Activated CD4-positive, alpha-beta T cell treated with anti-CD3 and anti-CD28 coated beads, Interleukin-2, amount 50 U/mL, for 4 hours (primary cell): ENCODE measurements around the gene RNASE12.
"Not testable (repeated sequence)": the region's sequence is repeated elsewhere in the genome, so short reads cannot be mapped to it uniquely, and the experiment has no call there.

Experiments used
- DNase-seq, 2 experiments: peaks; one replicate each; pipeline ENCODE4 v3.0.0-alpha.2; 2020

Gene RNASE12

DNA sequence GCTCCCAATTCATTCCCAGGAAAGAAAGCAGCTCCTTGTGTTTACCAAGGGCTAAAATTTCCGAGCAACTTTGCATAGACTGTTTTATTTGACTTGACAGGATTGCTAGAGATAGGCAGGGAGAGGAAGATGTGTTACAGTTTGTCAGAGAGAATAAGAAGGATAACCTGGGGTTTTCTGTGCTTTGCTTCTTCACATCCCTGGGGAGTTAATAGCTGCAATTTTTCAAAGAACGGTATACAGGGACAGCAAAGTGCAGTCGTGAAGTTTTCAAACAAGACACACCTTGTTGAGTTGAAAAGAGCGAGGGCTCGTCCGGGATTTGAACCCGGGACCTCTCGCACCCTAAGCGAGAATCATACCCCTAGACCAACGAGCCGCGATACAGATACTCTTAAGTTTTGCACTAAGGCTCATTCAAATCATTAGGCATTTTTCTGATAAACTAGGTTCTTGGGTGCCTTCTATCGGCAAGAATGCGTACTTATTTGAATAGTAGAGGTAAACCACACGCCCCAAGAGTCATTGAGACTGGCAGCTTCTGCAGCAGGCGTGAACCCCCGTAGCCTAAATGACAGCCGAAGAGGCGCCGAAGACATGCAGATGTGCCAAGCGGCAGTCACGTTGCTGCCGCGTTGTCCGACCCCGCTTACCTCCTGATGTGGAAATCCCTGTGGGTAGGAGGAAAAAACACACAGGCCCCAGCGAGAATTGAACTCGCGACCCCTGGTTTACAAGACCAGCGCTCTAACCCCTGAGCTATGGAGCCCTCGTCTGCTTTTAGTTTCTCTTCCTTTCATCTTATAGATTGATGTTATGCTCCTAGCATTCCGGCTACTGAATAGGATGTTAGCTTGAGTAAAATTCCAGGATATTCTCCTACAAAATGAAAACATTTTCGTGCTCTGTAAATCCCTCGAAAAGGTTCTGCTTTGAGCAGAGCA lies 22.2 kb upstream of the RNASE12 start:
- DNase-seq, result peak; percentile 77 to 83

DNA sequence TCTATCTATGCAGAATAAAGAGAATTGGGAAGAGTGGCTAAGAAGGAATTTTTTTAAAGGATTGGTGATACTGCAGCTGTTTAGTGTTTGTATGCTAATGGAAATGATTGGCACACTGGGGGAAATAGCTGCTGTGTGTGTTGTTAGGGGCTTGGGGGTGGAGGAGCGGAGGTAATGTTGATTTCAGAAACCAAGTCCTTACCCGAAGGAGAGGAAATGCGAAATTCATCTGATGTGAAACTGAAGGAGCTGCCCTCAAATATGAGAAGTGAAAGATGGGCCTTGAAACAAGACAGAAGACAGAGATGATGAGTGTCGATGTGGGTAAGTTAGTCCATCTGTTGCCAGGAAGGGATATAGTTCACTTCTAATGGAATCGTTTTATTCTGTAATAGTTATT lies 21.2 kb upstream of the RNASE12 start:
- DNase-seq, result no peak

DNA sequence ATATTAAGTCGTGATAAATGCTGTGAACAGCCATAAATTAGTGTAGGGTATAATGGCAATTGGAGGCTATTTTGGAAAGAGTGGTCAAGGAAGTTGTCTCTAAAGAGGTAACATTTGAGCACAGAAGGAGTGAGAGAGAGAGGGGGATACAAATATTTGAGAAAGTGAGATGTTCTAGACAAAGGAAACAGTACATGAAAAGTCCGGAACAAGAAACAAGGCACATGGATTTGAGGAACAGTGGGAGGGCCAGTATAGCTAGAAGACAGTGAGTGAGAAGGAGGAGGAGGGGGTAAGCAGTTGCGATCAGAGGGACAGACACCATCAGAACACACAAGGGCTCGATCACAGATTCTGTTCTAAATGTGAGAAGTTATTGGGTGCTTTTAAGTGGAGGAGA lies 20.1 kb upstream of the RNASE12 start:
- no peak for DNase-seq

DNA sequence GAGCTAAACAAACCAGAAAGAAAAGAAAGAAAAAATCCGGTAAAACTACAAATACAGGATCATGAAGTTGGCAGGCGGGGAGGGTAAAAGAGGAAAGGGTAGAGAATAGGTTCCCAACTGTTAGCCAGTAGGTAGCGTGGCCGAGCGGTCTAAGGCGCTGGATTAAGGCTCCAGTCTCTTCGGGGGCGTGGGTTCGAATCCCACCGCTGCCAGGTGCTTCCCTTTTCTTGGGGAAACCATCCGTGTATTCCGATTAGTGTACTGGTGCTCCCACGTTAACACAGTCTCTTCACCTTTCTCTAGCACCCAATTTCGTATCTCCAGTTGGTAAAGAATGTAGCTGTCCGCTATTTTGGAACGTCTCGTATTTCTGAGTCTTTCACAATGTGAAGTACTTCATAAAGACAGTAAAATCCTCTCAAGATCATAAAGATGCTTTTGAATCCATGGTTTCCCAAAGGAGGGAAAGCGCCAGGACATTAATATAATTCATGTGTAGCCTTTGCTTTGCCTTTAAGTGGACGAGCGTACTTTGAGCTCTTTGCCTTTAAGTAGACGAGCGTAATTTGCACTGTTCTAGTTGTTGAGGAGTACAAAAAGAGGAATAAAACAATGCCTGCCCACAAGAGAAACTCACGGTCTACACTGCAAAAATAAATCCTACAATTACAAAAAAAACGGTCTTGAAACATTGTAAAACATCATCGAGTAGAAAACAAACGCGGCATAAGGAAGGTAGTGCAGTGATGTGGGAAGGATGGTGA lies 19.0 kb upstream of the RNASE12 start:
- DNase-seq, result peak; percentile 63 to 70

DNA sequence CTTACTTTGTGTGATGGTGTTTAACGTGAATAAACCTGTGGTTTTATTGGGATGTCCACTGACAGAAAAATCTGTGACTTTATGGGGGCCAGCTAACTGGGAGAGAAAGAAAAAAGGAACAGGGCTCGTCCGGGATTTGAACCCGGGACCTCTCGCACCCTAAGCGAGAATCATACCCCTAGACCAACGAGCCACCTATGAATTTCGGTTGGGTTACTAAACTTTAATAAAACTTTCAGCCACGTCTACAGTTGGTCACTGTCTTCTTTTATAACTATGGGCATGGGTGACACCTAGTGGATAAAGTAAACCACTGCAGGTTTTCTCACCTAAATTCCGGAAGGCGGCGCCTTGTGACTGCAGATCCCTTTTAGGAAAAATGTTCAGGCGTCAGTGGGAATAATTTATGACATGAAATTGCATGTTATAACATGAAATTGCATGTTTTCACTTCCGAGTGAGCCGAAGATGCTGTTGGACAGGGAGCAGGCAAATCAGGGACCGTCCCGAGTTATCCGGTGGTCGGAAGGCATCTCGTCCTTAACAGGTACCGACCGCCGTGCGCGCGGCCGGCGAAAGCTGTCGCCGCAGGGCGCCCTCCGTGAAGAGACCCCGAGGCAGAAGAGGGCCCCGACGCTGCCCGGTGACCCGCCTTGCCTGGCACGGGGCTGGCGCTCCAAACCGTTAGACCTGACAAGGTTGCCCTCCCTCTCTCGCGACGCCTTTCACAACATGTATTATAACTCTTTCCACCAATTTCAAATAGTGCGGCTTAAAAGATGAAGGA lies 18.2 kb upstream of the RNASE12 start:
- no peak for DNase-seq

GRCh38 chr14:20608383-20609110 lies 17.4 kb upstream of the RNASE12 start:
- DNase-seq, result no peak

- no peak for DNase-seq
Observed at GRCh38 chr14:20607617-20608016, 16.4 kb upstream of the RNASE12 start.

DNA sequence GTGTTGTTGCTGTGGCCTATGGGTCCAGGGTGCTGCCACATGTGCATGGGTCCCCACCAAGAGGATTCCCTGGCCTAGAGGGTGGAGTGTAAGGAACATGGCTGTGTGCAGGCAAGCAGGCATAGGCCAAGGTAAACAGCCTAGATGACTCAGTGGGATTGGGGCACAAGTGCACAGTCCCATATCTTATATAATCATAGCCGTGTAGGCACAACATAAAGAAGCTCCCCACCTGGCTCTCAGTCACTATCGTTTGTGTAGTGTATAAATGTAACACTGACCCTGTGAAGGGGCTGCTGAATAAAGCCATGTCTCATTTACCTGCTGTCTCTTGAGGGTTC lies 15.7 kb upstream of the RNASE12 start:
- no peak for DNase-seq

DNA sequence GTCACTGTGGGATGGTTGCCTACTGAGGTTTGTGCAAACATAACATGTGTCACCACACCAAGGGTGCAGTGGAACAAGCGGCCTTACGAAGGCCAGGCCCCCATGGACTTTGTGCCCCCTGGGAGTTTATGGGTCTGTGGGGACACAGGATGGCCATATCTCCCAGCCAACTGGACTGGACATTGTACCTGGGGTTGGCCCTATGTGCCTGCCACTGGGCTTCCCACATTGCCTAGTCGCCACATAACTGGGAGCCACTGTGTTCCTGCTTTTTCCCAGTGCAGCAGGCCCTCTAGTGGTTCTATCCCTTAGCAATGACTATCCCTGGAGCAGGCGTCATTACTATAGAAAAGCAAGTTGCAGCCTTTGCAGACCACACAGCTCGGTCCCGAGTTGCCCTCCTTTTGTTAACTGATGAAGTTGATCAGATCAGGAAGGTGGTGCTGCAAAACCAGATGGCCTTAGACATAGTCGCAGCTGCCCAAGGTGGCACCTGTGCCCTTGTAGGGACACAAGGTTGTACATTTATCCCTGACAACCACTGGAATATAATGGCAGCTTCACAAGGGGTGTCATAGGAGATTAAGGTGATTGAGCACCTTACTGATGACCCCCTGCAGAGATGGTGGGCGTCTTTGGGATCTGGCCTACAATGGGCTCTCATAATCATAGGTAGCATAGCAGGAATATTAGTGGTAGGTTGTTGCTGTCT lies 15.2 kb upstream of the RNASE12 start:
- no peak for DNase-seq

- DNase-seq, result no peak
Observed at GRCh38 chr14:20603813-20604690, 12.9 kb upstream of the RNASE12 start.

GRCh38 chr14:20602583-20602982 lies 11.4 kb upstream of the RNASE12 start:
- no peak for DNase-seq

DNA sequence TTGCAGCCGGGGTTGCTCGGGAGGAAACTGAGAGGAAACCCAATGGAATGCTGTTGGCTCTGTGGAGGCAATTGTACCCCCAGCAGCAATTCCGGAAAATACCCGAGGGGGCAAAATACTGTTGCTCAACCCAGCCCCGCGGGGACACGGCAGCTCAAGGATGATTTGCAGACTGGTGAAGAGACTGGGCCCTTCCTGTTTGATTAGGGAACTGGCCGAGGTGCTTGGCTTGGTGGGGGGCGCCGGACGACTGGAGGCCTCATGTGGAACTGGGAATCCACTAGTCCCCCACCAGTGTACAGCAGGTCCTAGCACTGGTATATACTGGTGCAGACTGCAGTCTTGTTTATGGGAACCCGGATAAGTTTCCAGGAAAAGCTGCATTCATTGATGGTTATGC lies 10.3 kb upstream of the RNASE12 start:
- DNase-seq, result no peak

DNA sequence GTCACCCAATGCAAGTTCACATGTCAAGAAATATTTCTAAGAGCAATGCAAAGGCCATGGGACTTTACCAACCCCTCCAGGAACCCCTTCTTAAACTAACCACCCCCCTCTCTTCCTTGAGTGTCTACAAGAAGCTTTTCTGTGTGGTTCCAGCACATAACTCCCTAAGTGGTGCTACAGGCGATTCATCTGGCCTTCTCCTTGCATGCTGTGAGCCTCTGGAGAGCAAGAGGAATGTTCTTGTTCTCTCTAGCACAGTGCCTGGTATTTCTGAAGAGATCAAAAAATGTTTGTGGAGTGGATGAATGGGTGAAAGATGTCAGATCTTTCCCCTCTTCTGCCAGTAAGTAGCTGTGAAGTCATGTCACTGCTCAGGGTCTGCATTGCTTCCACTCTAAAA lies 5.9 kb upstream of the RNASE12 start:
- DNase-seq, result no peak

GRCh38 chr14:20595726-20596125 lies 4.5 kb upstream of the RNASE12 start:
- not testable (repeated sequence) for DNase-seq

- no peak for DNase-seq
Observed at GRCh38 chr14:20592574-20592973, 1.4 kb upstream of the RNASE12 start.

GRCh38 chr14:20587489-20588154 lies 3.6 kb downstream of the RNASE12 start, which contains the start of gene RNASE11:
Gene RNASE11, minus strand, starts transcription at chr14:20588001.
- DNase-seq, result no peak

DNA sequence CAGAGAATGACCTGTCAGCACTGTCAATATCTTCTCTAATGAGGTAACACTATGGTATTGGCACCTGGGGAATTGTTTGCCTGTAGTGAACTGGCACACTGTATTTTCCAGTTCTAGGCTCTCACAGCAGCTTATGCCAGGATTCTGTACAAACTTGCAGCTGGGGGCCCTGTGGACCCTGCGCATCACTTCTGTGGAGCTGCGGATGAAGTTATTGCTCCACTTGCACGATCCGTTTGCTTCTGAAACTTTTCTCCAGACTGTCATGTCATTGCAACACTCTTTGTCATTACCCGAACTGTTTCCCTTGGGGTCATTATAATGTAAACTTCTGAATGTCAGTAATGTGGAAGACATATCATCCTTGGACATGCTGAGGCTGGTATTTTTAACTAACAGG lies 7.3 kb downstream of the RNASE12 start:
- no peak for DNase-seq

DNA sequence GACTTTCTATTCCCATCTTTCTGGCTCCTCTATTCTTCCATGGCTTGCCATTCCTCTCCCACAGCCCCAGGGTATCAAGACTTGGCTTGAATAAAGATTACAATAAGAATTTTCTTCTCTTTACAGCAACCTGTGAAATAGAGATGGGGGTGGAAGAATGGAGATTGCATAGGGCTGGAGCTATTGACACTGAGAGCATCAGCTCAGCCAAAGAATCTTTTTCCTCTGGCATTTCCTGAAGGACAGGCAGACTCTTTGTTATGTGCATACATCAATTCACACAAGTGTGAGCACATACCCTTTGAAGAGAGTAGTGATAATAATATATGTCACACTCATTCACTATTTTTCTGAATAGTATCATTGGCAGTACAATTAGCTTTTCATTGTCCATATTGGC lies 8.0 kb downstream of the RNASE12 start:
- DNase-seq, result no peak

GRCh38 chr14:20580242-20580641 lies 10.9 kb downstream of the RNASE12 start:
- DNase-seq, result no peak

DNA sequence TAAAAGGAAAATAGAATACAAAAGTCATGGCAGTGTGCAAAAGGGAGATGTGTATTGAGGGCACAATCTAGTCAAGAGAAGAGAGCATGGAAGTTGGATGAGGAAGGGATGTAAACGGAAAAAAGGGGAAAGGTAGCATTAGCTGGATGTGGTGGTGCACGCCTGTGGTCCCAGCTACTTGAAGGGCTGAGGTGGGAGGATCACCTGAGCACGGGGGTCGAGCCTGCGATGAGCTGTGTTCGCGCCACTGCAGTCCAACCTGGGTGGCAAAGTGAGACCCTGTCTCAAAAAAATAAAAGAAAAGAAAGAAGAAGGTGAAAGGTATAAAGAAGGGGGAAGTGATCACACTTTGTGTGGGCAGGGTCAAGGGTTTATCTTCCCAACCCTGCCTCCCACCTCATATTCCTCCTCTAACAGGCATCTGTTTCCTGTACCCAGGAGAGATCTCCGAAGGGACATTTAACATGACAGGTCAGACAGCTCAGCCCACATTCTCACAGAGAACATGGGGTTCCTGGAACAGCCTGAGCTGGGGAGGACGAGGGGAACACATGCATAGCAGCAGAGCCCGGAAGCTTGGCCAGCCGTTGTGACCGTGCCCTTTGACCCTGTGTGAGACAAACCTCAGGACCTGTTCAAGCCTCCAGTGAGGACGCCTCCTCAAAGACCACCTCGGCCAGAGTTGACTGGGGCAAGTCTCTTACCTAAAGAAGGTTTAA lies 12.2 kb downstream of the RNASE12 start:
- no peak for DNase-seq
